ENCODE results near the gene RNH1.

DNA sequence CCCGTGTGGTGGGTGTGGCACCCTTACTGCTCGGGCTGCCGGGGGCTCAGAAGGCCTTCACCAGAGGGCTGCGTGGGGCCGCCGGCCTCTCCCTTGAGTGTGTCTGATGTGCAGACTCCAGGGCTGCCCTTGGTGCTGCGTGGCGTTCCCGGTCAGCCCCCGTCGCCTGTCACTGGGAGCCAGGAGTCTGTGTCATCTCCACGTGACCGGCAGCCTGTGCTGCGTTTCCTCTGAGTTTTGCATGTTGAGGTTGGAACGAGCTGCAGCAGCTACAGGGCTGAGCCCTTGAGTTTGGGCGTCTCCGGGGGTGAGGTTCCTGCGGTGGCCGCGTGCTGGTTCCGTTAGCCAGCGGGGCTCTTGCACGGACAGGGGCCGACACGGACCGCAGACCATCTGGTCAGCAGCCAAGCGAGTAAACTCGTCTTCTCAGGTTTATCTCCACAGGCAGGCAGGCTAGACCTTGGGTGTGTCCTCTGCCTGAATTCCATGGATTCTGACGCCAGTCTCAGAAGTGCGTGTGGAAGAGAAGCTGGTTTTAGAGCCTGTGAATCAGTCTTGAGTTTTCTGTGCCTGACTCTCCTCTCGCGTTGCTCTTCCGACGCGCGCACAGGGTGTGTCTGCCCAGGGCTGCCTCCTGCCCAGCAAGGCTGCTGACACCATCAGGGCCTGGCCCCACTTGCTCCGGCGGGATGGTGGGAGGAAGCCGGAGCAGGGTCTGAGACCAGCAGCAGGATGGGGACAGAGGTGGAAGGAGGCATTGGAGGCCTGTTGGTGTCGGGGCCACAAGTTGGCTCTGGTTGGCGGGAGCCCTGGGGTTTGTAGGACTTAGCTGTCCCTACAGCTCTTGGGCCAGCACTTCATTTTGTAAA, 46.5 kb downstream of the RNH1 start:
- TF ChIP-seq, protein P1, sequence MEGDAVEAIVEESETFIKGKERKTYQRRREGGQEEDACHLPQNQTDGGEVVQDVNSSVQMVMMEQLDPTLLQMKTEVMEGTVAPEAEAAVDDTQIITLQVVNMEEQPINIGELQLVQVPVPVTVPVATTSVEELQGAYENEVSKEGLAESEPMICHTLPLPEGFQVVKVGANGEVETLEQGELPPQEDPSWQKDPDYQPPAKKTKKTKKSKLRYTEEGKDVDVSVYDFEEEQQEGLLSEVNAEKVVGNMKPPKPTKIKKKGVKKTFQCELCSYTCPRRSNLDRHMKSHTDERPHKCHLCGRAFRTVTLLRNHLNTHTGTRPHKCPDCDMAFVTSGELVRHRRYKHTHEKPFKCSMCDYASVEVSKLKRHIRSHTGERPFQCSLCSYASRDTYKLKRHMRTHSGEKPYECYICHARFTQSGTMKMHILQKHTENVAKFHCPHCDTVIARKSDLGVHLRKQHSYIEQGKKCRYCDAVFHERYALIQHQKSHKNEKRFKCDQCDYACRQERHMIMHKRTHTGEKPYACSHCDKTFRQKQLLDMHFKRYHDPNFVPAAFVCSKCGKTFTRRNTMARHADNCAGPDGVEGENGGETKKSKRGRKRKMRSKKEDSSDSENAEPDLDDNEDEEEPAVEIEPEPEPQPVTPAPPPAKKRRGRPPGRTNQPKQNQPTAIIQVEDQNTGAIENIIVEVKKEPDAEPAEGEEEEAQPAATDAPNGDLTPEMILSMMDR (IDR thresholded peaks at IDR 0.05; ENCODE audit: low read depth, low read length, poor library complexity, severe bottlenecking) = no peak
- TF ChIP-seq EZH2phosphoT487 (IDR thresholded peaks at IDR 0.05; ENCODE audit: borderline replicate concordance, low read length) = no peak
